Measurements from ENCODE around the gene KAZN.

Gene KAZN

DNA sequence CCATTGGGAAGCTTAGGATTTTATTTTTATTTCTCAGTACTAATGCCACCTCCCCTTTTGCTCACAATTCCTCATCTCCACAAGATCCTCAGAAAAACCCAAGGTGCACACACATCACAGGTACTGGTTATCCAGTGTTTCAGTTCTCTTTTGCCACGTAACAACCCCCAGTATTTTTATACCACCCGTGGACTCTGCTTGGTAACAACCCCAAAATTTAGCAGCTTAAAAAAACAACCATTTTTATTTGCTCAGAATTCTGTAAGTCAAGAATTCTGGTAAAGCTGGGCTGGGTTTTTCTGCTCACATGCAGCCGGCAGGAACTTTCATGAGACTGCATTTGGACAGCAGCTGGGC, 180.0 kb downstream of the KAZN start:
- H3K27me3 ChIP-seq: no peaks in the 10 kb centered on the region
- H3K4me3 ChIP-seq (ENCODE audit: low read depth in 1 of 2, low read length in 1 of 2): no peak overlapping the region
- H3K36me3 ChIP-seq: no peaks in the 10 kb centered on the region
- TF ChIP-seq, protein P1, sequence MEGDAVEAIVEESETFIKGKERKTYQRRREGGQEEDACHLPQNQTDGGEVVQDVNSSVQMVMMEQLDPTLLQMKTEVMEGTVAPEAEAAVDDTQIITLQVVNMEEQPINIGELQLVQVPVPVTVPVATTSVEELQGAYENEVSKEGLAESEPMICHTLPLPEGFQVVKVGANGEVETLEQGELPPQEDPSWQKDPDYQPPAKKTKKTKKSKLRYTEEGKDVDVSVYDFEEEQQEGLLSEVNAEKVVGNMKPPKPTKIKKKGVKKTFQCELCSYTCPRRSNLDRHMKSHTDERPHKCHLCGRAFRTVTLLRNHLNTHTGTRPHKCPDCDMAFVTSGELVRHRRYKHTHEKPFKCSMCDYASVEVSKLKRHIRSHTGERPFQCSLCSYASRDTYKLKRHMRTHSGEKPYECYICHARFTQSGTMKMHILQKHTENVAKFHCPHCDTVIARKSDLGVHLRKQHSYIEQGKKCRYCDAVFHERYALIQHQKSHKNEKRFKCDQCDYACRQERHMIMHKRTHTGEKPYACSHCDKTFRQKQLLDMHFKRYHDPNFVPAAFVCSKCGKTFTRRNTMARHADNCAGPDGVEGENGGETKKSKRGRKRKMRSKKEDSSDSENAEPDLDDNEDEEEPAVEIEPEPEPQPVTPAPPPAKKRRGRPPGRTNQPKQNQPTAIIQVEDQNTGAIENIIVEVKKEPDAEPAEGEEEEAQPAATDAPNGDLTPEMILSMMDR (IDR thresholded peaks at IDR 0.05): no peak
- H3K27ac ChIP-seq: no peak overlapping the region
- H3K4me1 ChIP-seq (ENCODE audit: control insufficient read depth in 1 of 2, insufficient read depth in 1 of 2, low read depth in 1 of 2, low read length in 1 of 2): peaks cover 8 to 16% of the 10 kb centered on the region in 2 experiments
- H3K9me3 ChIP-seq: no peaks in the 10 kb centered on the region

DNA sequence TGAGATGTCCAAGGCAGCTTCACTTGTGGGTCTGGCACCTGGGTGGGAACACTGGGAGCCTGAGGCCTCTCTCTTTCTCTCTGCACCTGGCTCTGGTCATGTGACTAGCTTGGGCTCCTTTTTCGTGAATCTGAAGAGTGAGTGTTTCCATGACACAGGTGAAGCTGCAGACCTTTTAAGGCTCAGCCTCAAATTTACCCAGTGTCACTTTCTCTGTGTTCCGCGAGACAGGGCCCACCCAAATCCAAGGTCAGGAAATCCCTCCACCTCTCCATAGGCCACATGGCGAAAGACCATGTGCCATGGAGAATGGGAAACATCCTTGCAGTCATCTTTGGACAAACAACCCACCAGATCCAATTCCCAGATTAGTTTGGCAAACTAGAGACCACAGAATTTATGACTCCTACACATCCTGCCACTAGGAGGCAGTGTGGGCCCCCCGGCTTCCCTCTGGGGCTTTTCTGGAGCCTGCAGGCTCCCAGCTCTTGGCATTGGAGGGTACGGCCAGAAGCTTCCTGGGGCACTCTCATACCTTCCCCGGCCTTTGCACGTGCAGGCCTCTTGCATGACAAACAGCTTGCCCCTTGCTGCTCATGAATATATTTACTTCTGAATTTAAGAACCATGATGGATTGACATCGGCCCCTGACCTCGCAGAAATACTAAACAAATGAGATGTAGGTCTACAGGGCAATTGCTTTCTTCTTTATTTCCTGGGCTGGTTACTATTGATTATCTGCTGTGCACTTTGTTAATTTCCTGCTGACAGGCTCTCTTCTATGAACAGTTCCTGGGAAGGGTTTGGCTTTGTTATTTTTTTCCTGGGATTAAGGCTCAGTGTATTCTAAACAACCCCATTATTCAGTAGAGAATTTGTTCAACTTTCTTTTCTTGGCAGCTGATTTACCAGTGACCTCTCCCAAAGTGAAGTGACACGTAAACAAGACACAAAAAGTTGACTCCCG, 180.7 kb downstream of the KAZN start:
- no peaks in the 10 kb centered on the region for H3K27me3 ChIP-seq
- H3K4me3 ChIP-seq (ENCODE audit: low read depth in 1 of 2, low read length in 1 of 2): no peak overlapping the region
- TF ChIP-seq, protein P1 (IDR thresholded peaks at IDR 0.05): no peak
- no peaks in the 10 kb centered on the region for H3K9me3 ChIP-seq
- H3K4me1 ChIP-seq (ENCODE audit: control insufficient read depth in 1 of 2, insufficient read depth in 1 of 2, low read depth in 1 of 2, low read length in 1 of 2): peaks cover 8 to 16% of the 10 kb centered on the region in 2 experiments
- H3K27ac ChIP-seq: no peak overlapping the region
- H3K36me3 ChIP-seq: no peaks in the 10 kb centered on the region

DNA sequence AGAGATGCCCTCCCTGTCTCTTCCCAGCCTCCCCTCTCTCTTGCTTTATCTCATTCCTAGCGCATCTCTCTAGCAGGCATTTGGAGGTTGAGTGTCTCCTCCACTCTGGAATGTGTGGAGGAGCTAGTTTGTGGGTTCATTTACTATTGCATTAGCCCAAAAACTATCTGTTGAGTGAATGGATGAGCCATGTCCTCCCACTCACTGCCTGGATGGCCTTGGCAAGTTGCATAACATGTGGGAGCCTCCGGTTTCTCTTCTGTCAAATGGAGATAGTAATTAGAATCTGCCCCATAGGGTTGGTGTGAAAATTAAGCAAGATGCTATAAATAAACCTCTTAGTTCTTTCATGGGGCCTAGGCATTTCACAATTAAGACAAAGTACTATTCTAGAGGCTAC, 181.8 kb downstream of the KAZN start:
- H3K4me1 ChIP-seq (ENCODE audit: control insufficient read depth in 1 of 2, insufficient read depth in 1 of 2, low read depth in 1 of 2, low read length in 1 of 2): peaks cover 8 to 16% of the 10 kb centered on the region in 2 experiments
- no peak overlapping the region for H3K4me3 ChIP-seq (ENCODE audit: low read depth in 1 of 2, low read length in 1 of 2)
- H3K27ac ChIP-seq: no peak overlapping the region
- TF ChIP-seq, protein P1 (IDR thresholded peaks at IDR 0.05): no peak
- no peaks in the 10 kb centered on the region for H3K36me3 ChIP-seq
- no peaks in the 10 kb centered on the region for H3K9me3 ChIP-seq
- H3K27me3 ChIP-seq: no peaks in the 10 kb centered on the region

DNA sequence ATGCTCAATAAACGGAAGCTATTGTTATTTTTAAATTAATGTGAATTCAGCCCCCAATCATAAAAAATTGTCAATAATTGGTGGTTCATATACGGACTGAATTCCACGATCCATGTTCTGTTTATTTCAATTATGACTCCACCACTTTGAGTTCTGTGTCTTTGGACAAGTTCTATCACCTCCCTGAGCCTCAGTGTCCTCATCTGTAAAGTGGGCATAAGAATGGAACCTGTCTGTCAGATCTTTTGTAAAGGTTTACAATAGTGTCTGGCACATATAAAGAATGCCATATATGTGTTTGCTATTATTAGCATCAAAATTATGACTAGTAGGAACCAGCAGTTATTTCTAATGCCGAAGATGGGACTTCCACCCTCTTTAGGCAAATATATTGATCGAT, 183.3 kb downstream of the KAZN start:
- Histone ChIP-seq H3K27me3 (no peaks in the 10 kb centered on the region), H3K4me3 (ENCODE audit: low read depth in 1 of 2, low read length in 1 of 2) (no peak overlapping the region), H3K27ac (no peak overlapping the region), H3K9me3 (no peaks in the 10 kb centered on the region), H3K36me3 (no peaks in the 10 kb centered on the region), H3K4me1 (ENCODE audit: control insufficient read depth in 1 of 2, insufficient read depth in 1 of 2, low read depth in 1 of 2, low read length in 1 of 2) (peaks cover 8 to 16% of the 10 kb centered on the region in 2 experiments)
- TF ChIP-seq, protein P1 (IDR thresholded peaks at IDR 0.05): no peak

DNA sequence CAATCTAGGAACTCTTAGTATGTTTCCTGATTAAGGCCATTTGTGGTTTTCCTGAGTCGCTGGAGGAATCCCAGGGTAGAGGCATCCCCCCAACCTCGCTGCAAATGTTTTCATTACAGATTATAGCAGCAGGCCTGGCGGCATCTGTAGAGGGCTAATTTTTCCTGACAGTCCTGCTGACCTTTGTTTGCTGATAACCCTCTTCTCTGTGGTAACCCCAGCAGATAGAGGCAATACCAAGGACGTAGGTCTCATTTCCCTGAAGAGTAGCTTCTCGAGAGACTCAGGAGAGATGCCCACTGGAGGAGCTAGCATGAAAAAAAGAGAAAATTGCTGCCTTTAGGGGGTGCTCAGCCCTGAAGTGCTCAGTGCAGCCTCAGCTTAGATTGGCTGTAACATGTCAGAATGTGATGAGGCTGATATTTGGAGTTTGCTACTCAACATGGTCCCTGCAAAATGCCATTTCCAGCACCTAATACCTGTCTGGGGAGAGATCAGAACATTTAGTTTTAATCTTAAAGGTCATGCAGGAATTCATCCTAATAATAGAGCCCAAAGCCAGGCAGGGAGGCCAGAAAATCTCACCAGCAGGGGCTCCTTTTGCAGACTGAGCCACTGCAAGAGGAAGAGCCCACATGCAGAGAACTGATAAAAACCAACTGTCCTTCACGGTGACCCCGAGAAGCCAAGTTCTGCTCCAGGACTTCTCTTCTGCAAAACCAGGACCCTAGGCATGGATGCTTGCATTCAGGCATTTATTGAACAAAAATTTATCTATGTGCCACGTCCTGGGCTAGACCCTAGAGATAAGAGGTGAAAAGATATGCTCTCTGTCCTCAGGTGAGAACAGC, 184.5 kb downstream of the KAZN start:
- peaks cover under 1 to 9% of the 10 kb centered on the region in 2 experiments for H3K4me1 ChIP-seq (ENCODE audit: control insufficient read depth in 1 of 2, insufficient read depth in 1 of 2, low read depth in 1 of 2, low read length in 1 of 2)
- H3K4me3 ChIP-seq (ENCODE audit: low read depth in 1 of 2, low read length in 1 of 2): no peak overlapping the region
- H3K27ac ChIP-seq: no peak overlapping the region
- TF ChIP-seq, protein P1 (IDR thresholded peaks at IDR 0.05): no peak
- no peaks in the 10 kb centered on the region for H3K36me3 ChIP-seq
- H3K27me3 ChIP-seq: no peaks in the 10 kb centered on the region
- no peaks in the 10 kb centered on the region for H3K9me3 ChIP-seq
